Lung (tissue), 12 donors: Measurements from ENCODE around the gene DMRT1. TPM values are rescaled to one million over a fixed set of nuclear protein-coding genes. Genes with fewer than 3 reads are reported as not detected.

Experiments used
- ATAC-seq: fragments of 200-7000 bp; cut with Tn5 transposase; one replicate; pipeline ENCODE4 v1.9.1; 2020; ENCODE audit warnings: moderate number of reproducible peaks; ENCODE audit not compliant: insufficient read depth, low FRiP score
- DNase-seq, 3 donors: peaks; one replicate each; pipeline ENCODE4 v3.0.0-alpha.2; 2013 to 2017
- H3K27ac ChIP-seq, 2 donors: one replicate each; pipeline ENCODE4 v1.5.1; 2013; ENCODE audit warnings: mild to moderate bottlenecking in 2 of 2, moderate library complexity in 2 of 2, control low read depth in 1 of 2, inconsistent platforms in 1 of 2, low read depth in 1 of 2, low read length in 1 of 2
- H3K27me3 ChIP-seq, 3 donors: one replicate each; pipeline ENCODE4 v1.5.1; 2013; ENCODE audit warnings: low read length in 2 of 3; ENCODE audit not compliant: control insufficient read depth in 3 of 3, insufficient read depth in 3 of 3
- H3K36me3 ChIP-seq, 4 donors: one replicate each; pipeline ENCODE4 v1.5.1; 2013; ENCODE audit warnings: low read length in 4 of 4, mild to moderate bottlenecking in 1 of 4, moderate library complexity in 1 of 4; ENCODE audit not compliant: control insufficient read depth in 4 of 4, insufficient read depth in 4 of 4
- H3K4me1 ChIP-seq, 5 donors: one replicate each; pipeline ENCODE4 v1.5.1; 2013; ENCODE audit warnings: low read length in 5 of 5, mild to moderate bottlenecking in 2 of 5, moderate library complexity in 1 of 5; ENCODE audit not compliant: control insufficient read depth in 5 of 5, insufficient read depth in 5 of 5
- H3K4me3 ChIP-seq: one replicate; pipeline ENCODE4 v1.5.1; 2013; ENCODE audit warnings: mild to moderate bottlenecking, control low read depth, moderate library complexity
- H3K9ac ChIP-seq, 2 donors: one replicate each; pipeline ENCODE4 v1.5.1; 2013; ENCODE audit warnings: low read length in 2 of 2, control low read depth in 1 of 2; ENCODE audit not compliant: insufficient read depth in 1 of 2
- H3K9me3 ChIP-seq, 4 donors: one replicate each; pipeline ENCODE4 v1.5.1; 2013; ENCODE audit warnings: low read length in 3 of 4, mild to moderate bottlenecking in 1 of 4, moderate library complexity in 1 of 4; ENCODE audit not compliant: control insufficient read depth in 4 of 4, insufficient read depth in 3 of 4
- WGBS, 2 donors: extraction: QIAGEN DNeasy Blood & Tissue Kit; methylation state at CpG; one replicate each; pipeline ENCODE4 v1.1.7; 2013; 5-methylcytosine and 5-hydroxymethylcytosine counted together
- polyA plus RNA-seq, 2 donors: library from polyadenylated mRNA; stranded (reverse); fragments of 200-250 nt; gene quantifications; one replicate each; pipeline ENCODE4 v1.2.1, GENCODE V29; 2013
- total RNA-seq, 2 donors: library from RNA; depleted of rRNA in 1 of 2; stranded (reverse); fragments of >200 nt in 1 of 2; gene quantifications; one replicate each; pipeline ENCODE4 v1.2.1, GENCODE V29; 2014 to 2021
- TF ChIP-seq, protein P1 (sequence below): IDR thresholded peaks from 2 replicates; pipeline ENCODE4 v1.5.1; 2012; ENCODE audit warnings: mild to moderate bottlenecking; ENCODE audit errors: control extremely low read depth, extremely low read depth
- donor health status: control.
- donor health status: control.
- donor health status: Bipolar disorder and iron deficiency.
- donor health status: healthy.
- donor health status: DM: yes; HTN: yes; CAD: no.

Gene DMRT1
- total and polyA plus RNA-seq, 4 donors: not detected

DNA sequence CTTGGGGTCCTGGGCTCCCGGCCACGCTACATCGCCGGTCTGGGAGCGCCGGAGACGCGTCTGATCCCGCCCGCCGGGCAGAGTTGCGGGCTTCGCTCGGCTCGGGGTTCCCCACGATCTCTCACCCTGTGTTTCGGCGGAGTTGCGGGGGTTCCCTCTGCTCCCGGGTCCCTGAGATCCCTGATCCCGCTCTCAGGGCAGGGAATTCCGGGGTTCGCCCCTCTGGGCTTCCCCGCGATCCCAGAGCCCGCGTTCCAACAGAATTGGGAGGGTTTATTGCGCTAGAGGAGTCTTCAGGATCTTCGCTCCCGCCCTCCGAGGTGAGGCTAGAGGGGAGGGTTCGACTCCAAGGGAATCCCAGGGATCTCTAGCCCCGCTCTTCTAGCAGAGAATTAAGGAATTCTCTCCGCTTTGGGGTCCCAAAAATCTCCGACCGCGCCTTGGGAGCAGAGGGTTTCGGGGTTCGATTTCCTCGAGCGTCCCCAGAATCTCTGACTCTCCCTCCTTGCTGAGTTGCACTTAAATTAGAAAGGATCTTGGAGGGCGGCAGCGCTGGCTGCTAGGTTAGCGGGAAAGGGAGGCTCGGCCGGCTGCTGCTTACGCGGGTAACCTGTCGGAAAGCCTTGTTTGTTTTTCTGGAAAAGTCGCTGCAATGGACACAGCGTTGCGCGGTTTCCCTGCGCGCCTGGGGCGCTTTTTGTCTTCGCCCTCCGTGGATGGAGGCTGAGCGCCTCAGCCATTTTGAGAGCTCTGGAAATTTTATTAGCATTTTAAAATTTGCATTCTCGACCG, 1.3 kb downstream of the DMRT1 start:
- 7 to 9% methylated on average over 58 to 61 of the region's 61 CpGs for WGBS, 2 donors
- Histone ChIP-seq H3K4me1 (peaks cover 0 to 7% (median 0%) of the 10 kb centered on the region in 5 donors), H3K9me3 (no peaks in the 10 kb centered on the region), H3K4me3 (no peak overlapping the region), H3K27ac (no peak overlapping the region), H3K9ac (no peak overlapping the region), H3K36me3 (no peaks in the 10 kb centered on the region), H3K27me3 (peaks cover 13 to 69% (median 63%) of the 10 kb centered on the region in 3 donors)
- ATAC-seq (no peak), DNase-seq (no peak)
- TF ChIP-seq, protein P1, sequence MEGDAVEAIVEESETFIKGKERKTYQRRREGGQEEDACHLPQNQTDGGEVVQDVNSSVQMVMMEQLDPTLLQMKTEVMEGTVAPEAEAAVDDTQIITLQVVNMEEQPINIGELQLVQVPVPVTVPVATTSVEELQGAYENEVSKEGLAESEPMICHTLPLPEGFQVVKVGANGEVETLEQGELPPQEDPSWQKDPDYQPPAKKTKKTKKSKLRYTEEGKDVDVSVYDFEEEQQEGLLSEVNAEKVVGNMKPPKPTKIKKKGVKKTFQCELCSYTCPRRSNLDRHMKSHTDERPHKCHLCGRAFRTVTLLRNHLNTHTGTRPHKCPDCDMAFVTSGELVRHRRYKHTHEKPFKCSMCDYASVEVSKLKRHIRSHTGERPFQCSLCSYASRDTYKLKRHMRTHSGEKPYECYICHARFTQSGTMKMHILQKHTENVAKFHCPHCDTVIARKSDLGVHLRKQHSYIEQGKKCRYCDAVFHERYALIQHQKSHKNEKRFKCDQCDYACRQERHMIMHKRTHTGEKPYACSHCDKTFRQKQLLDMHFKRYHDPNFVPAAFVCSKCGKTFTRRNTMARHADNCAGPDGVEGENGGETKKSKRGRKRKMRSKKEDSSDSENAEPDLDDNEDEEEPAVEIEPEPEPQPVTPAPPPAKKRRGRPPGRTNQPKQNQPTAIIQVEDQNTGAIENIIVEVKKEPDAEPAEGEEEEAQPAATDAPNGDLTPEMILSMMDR: no peak

DNA sequence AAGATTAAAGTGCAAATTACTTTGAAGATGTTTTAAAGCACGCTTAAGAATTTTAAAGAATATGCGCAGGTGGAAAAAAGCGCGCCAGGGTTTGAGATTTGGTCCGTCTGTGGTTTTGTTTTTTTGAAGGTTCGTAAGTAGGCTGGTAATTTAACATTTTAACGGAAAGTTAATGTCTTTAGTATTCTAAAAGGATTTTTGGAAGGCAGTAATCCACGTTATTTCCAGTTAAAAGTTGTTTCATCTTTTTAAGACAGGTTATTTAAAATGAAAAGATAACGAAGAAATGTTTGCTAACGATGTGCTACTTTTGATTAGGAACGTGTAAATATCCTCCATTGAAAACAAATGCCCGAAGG, 1.9 kb downstream of the DMRT1 start:
- WGBS, 2 donors: 13 to 16% methylated on average over 12 of the region's 12 CpGs
- H3K27ac ChIP-seq: no peak overlapping the region
- TF ChIP-seq, protein P1: no peak
- DNase-seq (no peak), ATAC-seq (no peak)
- no peak overlapping the region for H3K4me3 ChIP-seq
- no peaks in the 10 kb centered on the region for H3K9me3 ChIP-seq
- H3K4me1 ChIP-seq: peaks cover 0 to 7% (median 0%) of the 10 kb centered on the region in 5 donors
- H3K9ac ChIP-seq: no peak overlapping the region
- peaks cover 13 to 69% (median 67%) of the 10 kb centered on the region in 3 donors for H3K27me3 ChIP-seq
- no peaks in the 10 kb centered on the region for H3K36me3 ChIP-seq

DNA sequence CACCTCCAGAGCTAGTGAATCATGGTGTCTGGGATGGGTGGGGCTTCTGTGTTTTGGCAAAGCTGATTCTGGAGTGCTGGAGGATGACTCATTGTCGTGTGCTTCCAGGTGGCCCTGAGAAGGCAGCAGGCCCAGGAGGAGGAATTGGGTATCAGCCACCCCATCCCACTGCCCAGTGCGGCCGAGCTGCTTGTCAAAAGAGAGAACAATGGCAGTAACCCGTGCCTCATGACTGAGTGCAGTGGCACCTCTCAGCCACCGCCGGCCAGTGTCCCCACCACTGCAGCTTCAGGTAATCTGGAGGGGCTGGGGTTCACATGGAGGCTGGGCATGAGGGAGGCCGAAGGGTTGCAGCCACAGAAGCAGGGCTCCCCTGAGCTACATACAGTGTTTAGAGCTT, 5.4 kb downstream of the DMRT1 start:
- no peaks in the 10 kb centered on the region for H3K9me3 ChIP-seq
- H3K9ac ChIP-seq: no peak overlapping the region
- H3K4me1 ChIP-seq: peaks cover 0 to 4% (median 0%) of the 10 kb centered on the region in 5 donors
- WGBS, 2 donors: 66 to 77% methylated on average over 7 of the region's 7 CpGs
- DNase-seq (no peak), ATAC-seq (no peak)
- H3K36me3 ChIP-seq: no peaks in the 10 kb centered on the region
- TF ChIP-seq, protein P1: no peak
- H3K27ac ChIP-seq: no peak overlapping the region
- H3K4me3 ChIP-seq: no peak overlapping the region
- H3K27me3 ChIP-seq: peaks cover 10 to 53% (median 53%) of the 10 kb centered on the region in 3 donors
